Loucy (cell line): Measurements from ENCODE around the gene ANK3.

Experiments
- CTCF ChIP-seq: fragments of 200-600 bp; sonication (generic); conservative IDR thresholded peaks from 2 replicates; pipeline ENCODE4 v1.5.1; 2014; ENCODE audit warnings: mild to moderate bottlenecking, antibody characterized with exemption, low read length
- EZH2phosphoT487 ChIP-seq: fragments of 200-600 bp; IDR thresholded peaks from 2 replicates; pipeline ENCODE4 v1.6.1; 2018; ENCODE audit warnings: antibody characterized with exemption, mild to moderate bottlenecking, moderate library complexity, borderline replicate concordance

GRCh38 chr10:59977486-59977885, 412.2 kb downstream of the ANK3 start:
- TF ChIP-seq CTCF (no peak), EZH2phosphoT487 (no peak)
